Activated CD4-positive, CD25-positive, alpha-beta regulatory T cell treated with anti-CD3 and anti-CD28 coated beads, Interleukin-2, amount 50 U/mL, for 72 hours (primary cell): ENCODE results near the gene JAZF1.

ENCODE experiments used
- DNase-seq: peaks from one replicate; pipeline ENCODE4 v3.0.0; 2021

Gene JAZF1

GRCh38 chr7:28069807-28070206 is 110.8 kb downstream of the JAZF1 start:
- no peak for DNase-seq

GRCh38 chr7:28069388-28069787 is 111.2 kb downstream of the JAZF1 start:
- DNase-seq = no peak

GRCh38 chr7:28068811-28069216 is 111.8 kb downstream of the JAZF1 start:
- DNase-seq = no peak

- no peak for DNase-seq
Measured at GRCh38 chr7:28067171-28067570, 113.4 kb downstream of the JAZF1 start.

GRCh38 chr7:28065721-28066285 is 114.8 kb downstream of the JAZF1 start:
- no peak for DNase-seq

- no peak for DNase-seq
Measured at GRCh38 chr7:28065308-28065707, 115.3 kb downstream of the JAZF1 start.

GRCh38 chr7:28064437-28064836 is 116.2 kb downstream of the JAZF1 start:
- no peak for DNase-seq

GRCh38 chr7:28062197-28062991 is 118.2 kb downstream of the JAZF1 start:
- peak; percentile 54 for DNase-seq

- DNase-seq = no peak
Measured at GRCh38 chr7:28061824-28062196, 118.8 kb downstream of the JAZF1 start.

- no peak for DNase-seq
Measured at GRCh38 chr7:28060371-28060950, 120.1 kb downstream of the JAZF1 start.

GRCh38 chr7:28055161-28055544 is 125.4 kb downstream of the JAZF1 start:
- DNase-seq = no peak

GRCh38 chr7:28054531-28055160 is 125.9 kb downstream of the JAZF1 start:
- no peak for DNase-seq

GRCh38 chr7:28052933-28053332 is 127.7 kb downstream of the JAZF1 start:
- no peak for DNase-seq

- no peak for DNase-seq
Measured at GRCh38 chr7:28048694-28049093, 131.9 kb downstream of the JAZF1 start.

GRCh38 chr7:28046035-28046434 is 134.6 kb downstream of the JAZF1 start:
- DNase-seq = no peak

GRCh38 chr7:28045592-28045991 is 135.0 kb downstream of the JAZF1 start:
- no peak for DNase-seq

GRCh38 chr7:28044825-28045224 is 135.8 kb downstream of the JAZF1 start:
- no peak for DNase-seq

GRCh38 chr7:28042721-28043120 is 137.9 kb downstream of the JAZF1 start:
- no peak for DNase-seq

- no peak for DNase-seq
Measured at GRCh38 chr7:28041508-28042314, 138.9 kb downstream of the JAZF1 start.

- DNase-seq = no peak
Measured at GRCh38 chr7:28038175-28038797, 142.3 kb downstream of the JAZF1 start.

GRCh38 chr7:28037220-28038010 is 143.2 kb downstream of the JAZF1 start:
- DNase-seq = no peak

- no peak for DNase-seq
Measured at GRCh38 chr7:28036696-28037095, 143.9 kb downstream of the JAZF1 start.
